HCT116 (cell line): Measurements from ENCODE around the gene SRPK2.

ENCODE experiments used
- CTCF ChIP-seq, 3 experiments: fragments of 200-600 bp in 1 of 3; sonication (generic) in 1 of 3; IDR thresholded peaks in 2 of 3; conservative IDR thresholded peaks in 1 of 3; 2 replicates each; pipeline ENCODE4 v1.5.1; 2012 to 2017; ENCODE audit warnings: low read depth in 2 of 3, low read length in 2 of 3, antibody characterized with exemption in 1 of 3, borderline replicate concordance in 1 of 3, control low read depth in 1 of 3, mild to moderate bottlenecking in 1 of 3, mixed read lengths in 1 of 3, mixed run types in 1 of 3, moderate library complexity in 1 of 3; ENCODE audit not compliant: insufficient read depth in 1 of 3
- EZH2 ChIP-seq: fragments of 200-600 bp; sonication (generic); IDR thresholded peaks from 2 replicates; pipeline ENCODE4 v1.6.1; 2017; ENCODE audit warnings: antibody characterized with exemption, mixed run types
- JUND ChIP-seq: IDR thresholded peaks from 2 replicates; pipeline ENCODE4 v1.6.1; 2012
- POLR2A ChIP-seq: IDR thresholded peaks from 2 replicates; pipeline ENCODE4 v1.7.0; 2011; ENCODE audit warnings: borderline replicate concordance; ENCODE audit not compliant: insufficient read depth, insufficient read length; ENCODE audit errors: extremely low read depth
- RAD21 ChIP-seq: IDR thresholded peaks from 2 replicates; pipeline ENCODE4 v1.6.1; 2012; ENCODE audit warnings: low read depth, mild to moderate bottlenecking
- YY1 ChIP-seq: IDR thresholded peaks from 2 replicates; pipeline ENCODE4 v1.6.1; 2011; ENCODE audit warnings: low read length, low read depth, moderate library complexity, mild to moderate bottlenecking; ENCODE audit not compliant: insufficient replicate concordance; ENCODE audit errors: extremely low read depth
- ZFX ChIP-seq: fragments of 450-650 bp; IDR thresholded peaks from 2 replicates; pipeline ENCODE4 v1.6.1; 2017

GRCh38 chr7:105204520-105204919, 184.2 kb downstream of the SRPK2 start:
- TF ChIP-seq EZH2: no peak
- no peak for TF ChIP-seq CTCF (IDR thresholded peaks at IDR 0.05 in 2 of 3, conservative IDR thresholded peaks at IDR 0.05 in 1 of 3; ENCODE audit: borderline replicate concordance in 1 of 3, insufficient read depth in 1 of 3, low read depth in 2 of 3, low read length in 2 of 3)
- TF ChIP-seq RAD21: no peak
- TF ChIP-seq POLR2A: no peak
- TF ChIP-seq ZFX: no peak
- TF ChIP-seq JUND: no peak
- no peak for TF ChIP-seq YY1
